ENCODE results near the gene PRSS3. TPM values are rescaled to one million over a fixed set of nuclear protein-coding genes. Genes with fewer than 3 reads are reported as not detected.
"Not testable (repeated sequence)": the region's sequence is repeated elsewhere in the genome, so short reads cannot be mapped to it uniquely, and the experiment has no call there.

The PRSS3 gene
- polyA plus RNA-seq (not detected in 2 replicates), polyA minus RNA-seq (not detected in 2 replicates)

DNA sequence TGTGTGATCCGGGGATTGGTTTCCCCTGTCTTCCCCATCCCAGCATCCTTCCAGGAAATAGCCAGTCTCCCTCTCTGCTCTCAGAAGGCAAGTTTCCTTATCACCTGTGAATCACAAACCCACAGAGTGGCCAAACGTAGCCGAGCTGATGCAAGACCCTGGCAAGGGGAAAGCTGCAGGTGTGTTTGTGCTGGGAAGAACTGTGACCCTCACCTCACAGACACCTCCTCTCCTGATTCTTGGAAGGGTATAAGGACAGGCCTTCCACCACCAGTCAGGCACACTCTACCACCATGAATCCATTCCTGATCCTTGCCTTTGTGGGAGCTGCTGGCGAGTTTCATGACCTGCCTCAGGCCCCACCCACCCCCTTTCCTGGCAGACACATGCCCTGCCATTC, at the start of gene PRSS3:
PRSS3 (plus strand) TSS at position 281 of the 400 bp plus-strand sequence; CDS start at position 294, 13 bp downstream.
- Histone ChIP-seq H3K27ac (ENCODE audit: low read length) (peak within 1 kb of the TSS; percentile 97), H3K4me3 (ENCODE audit: low read length) (peak within 1 kb of the TSS; percentile 49), H3K9ac (ENCODE audit: low read length) (peak within 1 kb of the TSS; percentile 64), H3K79me2 (replicated peaks; ENCODE audit: insufficient read depth, low read length) (no peaks in the 10 kb centered on the region), H3K36me3 (ENCODE audit: insufficient read depth, low read length) (no peaks in the 10 kb centered on the region), H3K27me3 (ENCODE audit: insufficient read depth, low read depth, low read length) (no peaks in the 10 kb centered on the region), H3K9me2 (ENCODE audit: insufficient read depth, low read length) (no peaks in the 10 kb centered on the region), H2AFZ (ENCODE audit: low read depth, low read length) (no peak within 1 kb of the TSS), H4K20me1 (ENCODE audit: insufficient read depth) (no peaks in the 10 kb centered on the region), H3K9me3 (ENCODE audit: low read length) (no peaks in the 10 kb centered on the region), H3K4me2 (ENCODE audit: low read length) (peak within 1 kb of the TSS; percentile 52), H3F3A (ENCODE audit: insufficient read depth, low read length, poor library complexity, severe bottlenecking) (no peaks in the 10 kb centered on the region)
- no peak for TF ChIP-seq TAF1 (IDR thresholded peaks at IDR 0.05; ENCODE audit: low read depth)
- TF ChIP-seq REST (IDR thresholded peaks at IDR 0.05; ENCODE audit: borderline replicate concordance), result no peak
- no peak for TF ChIP-seq SMC3 (conservative IDR thresholded peaks at IDR 0.05; ENCODE audit: poor library complexity)
- no peak for TF ChIP-seq POLR2AphosphoS5 (IDR thresholded peaks at IDR 0.05)
- no peak for TF ChIP-seq EZH2 (IDR thresholded peaks at IDR 0.05; ENCODE audit: borderline replicate concordance, insufficient read depth, low read length, poor library complexity, severe bottlenecking)
- TF ChIP-seq RAD21 (conservative IDR thresholded peaks at IDR 0.05), result no peak
- TF ChIP-seq, protein P1, sequence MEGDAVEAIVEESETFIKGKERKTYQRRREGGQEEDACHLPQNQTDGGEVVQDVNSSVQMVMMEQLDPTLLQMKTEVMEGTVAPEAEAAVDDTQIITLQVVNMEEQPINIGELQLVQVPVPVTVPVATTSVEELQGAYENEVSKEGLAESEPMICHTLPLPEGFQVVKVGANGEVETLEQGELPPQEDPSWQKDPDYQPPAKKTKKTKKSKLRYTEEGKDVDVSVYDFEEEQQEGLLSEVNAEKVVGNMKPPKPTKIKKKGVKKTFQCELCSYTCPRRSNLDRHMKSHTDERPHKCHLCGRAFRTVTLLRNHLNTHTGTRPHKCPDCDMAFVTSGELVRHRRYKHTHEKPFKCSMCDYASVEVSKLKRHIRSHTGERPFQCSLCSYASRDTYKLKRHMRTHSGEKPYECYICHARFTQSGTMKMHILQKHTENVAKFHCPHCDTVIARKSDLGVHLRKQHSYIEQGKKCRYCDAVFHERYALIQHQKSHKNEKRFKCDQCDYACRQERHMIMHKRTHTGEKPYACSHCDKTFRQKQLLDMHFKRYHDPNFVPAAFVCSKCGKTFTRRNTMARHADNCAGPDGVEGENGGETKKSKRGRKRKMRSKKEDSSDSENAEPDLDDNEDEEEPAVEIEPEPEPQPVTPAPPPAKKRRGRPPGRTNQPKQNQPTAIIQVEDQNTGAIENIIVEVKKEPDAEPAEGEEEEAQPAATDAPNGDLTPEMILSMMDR (IDR thresholded peaks at IDR 0.05; ENCODE audit: poor library complexity, severe bottlenecking), result no peak
- no peak for TF ChIP-seq EP300 (conservative IDR thresholded peaks at IDR 0.05; ENCODE audit: poor library complexity, severe bottlenecking)
- no peak for TF ChIP-seq MXI1 (conservative IDR thresholded peaks at IDR 0.05; ENCODE audit: poor library complexity, severe bottlenecking)

- TF ChIP-seq MXI1 (conservative IDR thresholded peaks at IDR 0.05; ENCODE audit: poor library complexity, severe bottlenecking) (no peak), EP300 (conservative IDR thresholded peaks at IDR 0.05; ENCODE audit: poor library complexity, severe bottlenecking) (no peak), SMC3 (conservative IDR thresholded peaks at IDR 0.05; ENCODE audit: poor library complexity) (no peak)
- Histone ChIP-seq H3F3A (ENCODE audit: insufficient read depth, low read length, poor library complexity, severe bottlenecking) (no peaks in the 10 kb centered on the region), H3K9me3 (ENCODE audit: low read length) (no peaks in the 10 kb centered on the region), H2AFZ (ENCODE audit: low read depth, low read length) (no peak overlapping the region), H3K9me2 (ENCODE audit: insufficient read depth, low read length) (no peaks in the 10 kb centered on the region), H3K4me2 (ENCODE audit: low read length) (no peak overlapping the region), H4K20me1 (ENCODE audit: insufficient read depth) (no peaks in the 10 kb centered on the region), H3K79me2 (replicated peaks; ENCODE audit: insufficient read depth, low read length) (no peaks in the 10 kb centered on the region), H3K9ac (ENCODE audit: low read length) (no peak overlapping the region), H3K36me3 (ENCODE audit: insufficient read depth, low read length) (no peaks in the 10 kb centered on the region), H3K27ac (ENCODE audit: low read length) (no peak overlapping the region), H3K27me3 (ENCODE audit: insufficient read depth, low read depth, low read length) (no peaks in the 10 kb centered on the region), H3K4me3 (ENCODE audit: low read length) (no peak overlapping the region)
Observed at GRCh38 chr9:33748633-33749304, 46.6 kb upstream of the PRSS3 start.

DNA sequence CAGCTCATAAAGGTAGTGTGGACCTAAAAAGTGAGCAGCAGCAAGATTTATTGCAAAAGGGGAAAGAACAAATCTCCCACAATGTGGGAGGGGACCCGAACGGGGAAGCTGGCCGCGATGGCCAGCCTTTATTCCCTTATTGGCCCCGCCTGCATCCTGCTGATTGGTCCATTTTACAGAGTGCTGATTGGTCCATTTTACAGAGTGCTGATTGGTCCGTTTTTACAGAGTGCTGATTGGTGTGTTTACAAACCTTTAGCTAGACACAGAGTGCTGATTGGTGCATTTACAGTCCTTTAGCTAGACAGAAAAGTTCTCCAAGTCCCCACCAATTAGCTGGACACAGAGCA, 46.1 kb upstream of the PRSS3 start:
- H3K4me3 ChIP-seq (ENCODE audit: low read length); H3K9ac ChIP-seq (ENCODE audit: low read length); H2AFZ ChIP-seq (ENCODE audit: low read depth, low read length); H3K4me2 ChIP-seq (ENCODE audit: low read length); H4K20me1 ChIP-seq (ENCODE audit: insufficient read depth); H3K27me3 ChIP-seq (ENCODE audit: insufficient read depth, low read depth, low read length); H3K36me3 ChIP-seq (ENCODE audit: insufficient read depth, low read length); H3K9me2 ChIP-seq (ENCODE audit: insufficient read depth, low read length); H3K9me3 ChIP-seq (ENCODE audit: low read length); H3K79me2 ChIP-seq (replicated peaks; ENCODE audit: insufficient read depth, low read length); H3K27ac ChIP-seq (ENCODE audit: low read length); H3F3A ChIP-seq (ENCODE audit: insufficient read depth, low read length, poor library complexity, severe bottlenecking): not testable (repeated sequence)
